Activated naive CD4-positive, alpha-beta T cell treated with anti-CD3 and anti-CD28 coated beads, Interleukin-2, amount 50 U/mL, for 24 hours (primary cell): ENCODE measurements around the gene CRAT.

Source experiments
- H3K27ac Mint-ChIP-seq: one replicate; pipeline ENCODE4 v1.8.0; 2021; ENCODE audit warnings: mild to moderate bottlenecking, mixed read lengths
- H3K27me3 Mint-ChIP-seq: one replicate; pipeline ENCODE4 v1.8.0; 2021; ENCODE audit warnings: mixed read lengths
- H3K36me3 Mint-ChIP-seq: one replicate; pipeline ENCODE4 v1.8.0; 2021; ENCODE audit warnings: mixed read lengths
- H3K4me1 Mint-ChIP-seq: one replicate; pipeline ENCODE4 v1.8.0; 2021; ENCODE audit warnings: mixed read lengths
- H3K4me3 Mint-ChIP-seq: one replicate; pipeline ENCODE4 v1.8.0; 2021; ENCODE audit warnings: mild to moderate bottlenecking, mixed read lengths
- H3K9me3 Mint-ChIP-seq: one replicate; pipeline ENCODE4 v1.8.0; 2021; ENCODE audit warnings: mixed read lengths

The CRAT gene

DNA sequence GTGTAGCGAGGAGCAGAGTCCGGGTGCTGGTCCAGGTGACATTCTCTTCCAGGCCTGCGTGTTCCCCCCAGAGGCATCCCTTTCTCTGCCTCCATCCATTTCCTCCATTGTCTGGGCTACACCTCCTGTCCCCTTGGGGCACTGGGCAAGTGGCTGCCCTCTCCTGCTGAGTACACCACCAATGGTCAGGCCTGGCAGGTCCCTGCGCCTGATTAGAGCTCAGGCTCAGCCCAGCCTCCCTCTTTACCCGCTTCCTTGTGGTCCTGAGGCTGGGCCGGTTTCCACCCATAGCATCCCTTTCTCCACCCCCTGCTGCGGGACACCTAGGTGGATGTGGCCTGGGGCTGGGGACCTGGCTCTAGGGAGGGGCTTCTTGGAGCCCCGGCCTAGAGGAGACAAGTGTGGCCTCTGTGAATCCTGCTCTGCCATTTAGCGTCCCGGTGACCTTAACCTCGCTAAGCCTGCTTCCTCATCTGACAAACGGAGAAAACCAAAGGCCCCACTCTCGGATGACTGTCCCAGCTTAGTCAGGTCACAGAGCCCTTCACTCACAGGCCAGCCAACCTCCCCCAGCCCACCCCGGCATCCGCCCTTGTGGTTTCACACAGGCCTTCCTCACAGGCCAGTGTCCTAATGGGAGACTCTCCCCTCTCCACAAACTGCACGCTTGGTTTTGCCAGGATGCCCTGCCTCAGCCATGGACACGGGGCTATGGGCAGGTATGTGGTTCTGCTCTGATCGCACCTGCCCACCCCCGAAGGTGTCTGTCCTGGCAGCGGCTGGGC, 16.8 kb downstream of the CRAT start:
- H3K36me3 Mint-ChIP-seq: peaks cover 3% of the 10 kb centered on the region
- no peak overlapping the region for H3K27ac Mint-ChIP-seq
- no peaks in the 10 kb centered on the region for H3K4me1 Mint-ChIP-seq
- H3K9me3 Mint-ChIP-seq: no peaks in the 10 kb centered on the region
- no peaks in the 10 kb centered on the region for H3K27me3 Mint-ChIP-seq
- H3K4me3 Mint-ChIP-seq: no peak overlapping the region

DNA sequence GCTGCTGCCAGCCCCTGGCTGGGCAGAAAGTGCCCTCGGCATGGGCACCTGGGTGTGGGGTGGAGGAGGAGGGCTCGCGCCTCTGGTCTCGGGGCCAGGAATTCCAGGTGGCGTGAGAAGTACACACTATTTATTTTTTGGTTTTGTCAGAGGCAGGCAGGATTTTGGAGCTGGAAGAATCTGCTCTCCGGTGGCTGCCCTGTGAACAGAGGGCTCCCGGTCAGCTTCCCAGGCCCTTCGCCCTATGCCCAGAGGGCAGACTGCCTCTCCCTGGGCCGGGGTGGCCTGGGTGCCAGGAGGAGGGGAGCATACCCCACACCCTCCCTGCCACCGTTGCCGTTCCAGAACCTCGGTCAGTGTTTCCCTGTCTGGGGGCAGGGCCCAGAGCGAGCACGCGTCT, 21.3 kb downstream of the CRAT start:
- H3K4me1 Mint-ChIP-seq: no peaks in the 10 kb centered on the region
- no peak overlapping the region for H3K4me3 Mint-ChIP-seq
- no peaks in the 10 kb centered on the region for H3K9me3 Mint-ChIP-seq
- no peak overlapping the region for H3K27ac Mint-ChIP-seq
- peaks cover 2% of the 10 kb centered on the region for H3K36me3 Mint-ChIP-seq
- no peaks in the 10 kb centered on the region for H3K27me3 Mint-ChIP-seq

DNA sequence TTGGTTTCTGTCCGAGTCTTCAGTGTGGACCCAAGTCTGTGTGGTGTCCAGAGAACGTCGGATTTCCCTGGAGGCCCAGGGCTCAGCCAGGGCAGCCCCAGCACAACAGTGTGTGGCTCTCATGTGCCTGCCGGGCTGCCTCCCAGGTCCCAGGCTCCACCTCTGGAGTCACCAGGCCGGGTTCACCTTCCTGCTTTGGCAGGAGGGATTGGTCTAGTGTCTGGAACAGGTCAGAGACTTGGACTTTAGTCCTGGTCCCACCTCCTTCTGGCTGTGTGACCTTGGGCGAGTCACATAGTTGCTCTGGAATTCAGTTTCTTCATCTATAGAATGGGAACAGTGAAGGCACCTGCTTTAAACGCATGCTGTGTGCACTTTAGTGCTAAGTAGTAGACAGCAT, 26.5 kb downstream of the CRAT start:
- Mint-ChIP-seq H3K9me3 (no peaks in the 10 kb centered on the region), H3K4me1 (peaks cover 14% of the 10 kb centered on the region), H3K27me3 (no peaks in the 10 kb centered on the region), H3K36me3 (peaks cover 2% of the 10 kb centered on the region), H3K4me3 (no peak overlapping the region), H3K27ac (no peak overlapping the region)

DNA sequence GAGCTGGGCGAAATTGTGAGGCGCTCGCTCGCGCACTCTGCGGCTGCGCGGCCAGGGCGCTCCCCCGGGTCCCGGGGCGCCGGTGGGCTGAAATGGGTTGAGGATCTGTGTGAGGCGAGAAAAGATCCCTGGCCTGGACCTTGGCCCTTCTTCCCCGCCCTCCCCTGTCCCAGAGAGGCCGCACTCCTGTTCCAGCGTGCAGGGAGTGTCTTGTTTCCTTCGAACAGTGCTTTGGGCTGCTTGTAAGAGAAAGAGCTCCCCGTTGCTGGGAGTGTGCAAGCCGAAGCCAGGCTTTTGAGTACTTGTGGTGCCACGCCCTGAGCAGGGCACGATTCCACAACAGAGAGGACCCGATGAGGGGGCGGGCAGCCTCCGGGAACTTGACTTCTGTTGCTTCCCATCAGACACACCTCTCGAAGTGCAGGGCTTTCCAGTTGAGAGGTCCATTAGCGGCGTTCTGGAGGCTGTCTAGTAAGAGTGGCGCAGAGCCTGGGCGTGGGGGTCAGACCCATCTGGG, 29.1 kb downstream of the CRAT start:
- Mint-ChIP-seq H3K27ac (peak overlapping the region; percentile 92), H3K4me1 (peaks cover 14% of the 10 kb centered on the region), H3K4me3 (peak overlapping the region; percentile 92), H3K36me3 (no peaks in the 10 kb centered on the region), H3K27me3 (no peaks in the 10 kb centered on the region), H3K9me3 (no peaks in the 10 kb centered on the region)

DNA sequence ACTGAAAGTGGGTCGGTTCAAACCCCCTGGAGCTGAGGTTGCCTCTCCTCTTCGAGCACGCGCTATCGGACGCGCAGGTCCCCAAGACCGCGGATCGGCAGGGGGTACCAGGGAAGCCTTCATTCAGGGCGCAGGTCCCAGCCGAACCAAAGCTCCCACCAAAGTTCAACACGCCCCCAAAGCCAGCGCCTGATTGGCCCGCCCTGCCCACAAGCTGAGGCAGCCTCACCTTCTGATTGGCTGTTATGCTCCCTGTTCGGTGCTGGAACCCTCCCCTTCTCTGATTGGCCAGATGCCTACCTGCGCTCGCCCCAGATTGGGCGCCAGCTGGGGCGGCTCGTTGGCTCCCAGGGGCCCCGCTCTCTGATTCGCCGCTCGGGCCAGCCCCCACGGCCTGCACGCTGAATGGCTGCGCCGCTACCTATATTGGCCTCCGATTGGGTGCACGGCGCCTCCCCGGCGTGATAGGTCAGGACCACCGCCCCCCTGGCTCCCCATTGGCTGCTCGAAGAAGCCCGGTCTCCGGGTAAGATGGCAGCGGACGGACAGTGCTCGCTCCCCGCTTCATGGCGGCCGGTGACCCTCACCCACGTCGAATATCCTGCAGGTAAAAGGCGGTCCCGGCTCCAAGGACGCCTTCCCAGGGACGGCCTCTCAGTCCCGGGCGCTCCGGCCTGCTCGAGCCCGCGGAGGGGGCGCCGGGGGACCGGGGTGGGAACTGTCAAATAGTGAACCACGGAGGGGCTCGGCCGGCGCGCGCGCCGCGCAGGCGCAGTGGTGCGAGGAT, 29.8 kb downstream of the CRAT start, which contains the start of gene DOLPP1:
DOLPP1 (plus strand) TSS at position 511 of the 787 bp plus-strand sequence; CDS start at position 532, 21 bp downstream.
- peaks cover 14% of the 10 kb centered on the region for H3K4me1 Mint-ChIP-seq
- no peaks in the 10 kb centered on the region for H3K9me3 Mint-ChIP-seq
- H3K27me3 Mint-ChIP-seq: no peaks in the 10 kb centered on the region
- no peaks in the 10 kb centered on the region for H3K36me3 Mint-ChIP-seq
- H3K27ac Mint-ChIP-seq: peak within 1 kb of the TSS; percentile 92
- H3K4me3 Mint-ChIP-seq: peak within 1 kb of the TSS; percentile 92

DNA sequence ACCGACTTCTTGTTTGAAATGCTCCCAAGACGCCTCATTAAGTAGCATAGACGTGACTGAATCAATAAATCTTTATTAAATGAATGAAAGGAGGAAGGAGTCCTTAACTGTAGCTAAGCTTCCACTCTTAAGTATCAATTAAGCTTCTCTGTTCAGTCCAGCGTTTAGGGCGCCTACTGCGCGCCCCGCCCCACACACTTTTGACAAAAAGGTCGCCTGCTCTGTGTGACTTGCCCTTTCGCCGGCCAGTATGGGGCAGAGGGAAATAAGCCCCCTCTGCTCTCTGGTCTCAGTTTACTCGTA, 30.3 kb downstream of the CRAT start:
- Mint-ChIP-seq H3K36me3 (no peaks in the 10 kb centered on the region), H3K4me3 (peak overlapping the region; percentile 92), H3K27ac (no peak overlapping the region), H3K4me1 (peaks cover 14% of the 10 kb centered on the region), H3K27me3 (no peaks in the 10 kb centered on the region), H3K9me3 (no peaks in the 10 kb centered on the region)

DNA sequence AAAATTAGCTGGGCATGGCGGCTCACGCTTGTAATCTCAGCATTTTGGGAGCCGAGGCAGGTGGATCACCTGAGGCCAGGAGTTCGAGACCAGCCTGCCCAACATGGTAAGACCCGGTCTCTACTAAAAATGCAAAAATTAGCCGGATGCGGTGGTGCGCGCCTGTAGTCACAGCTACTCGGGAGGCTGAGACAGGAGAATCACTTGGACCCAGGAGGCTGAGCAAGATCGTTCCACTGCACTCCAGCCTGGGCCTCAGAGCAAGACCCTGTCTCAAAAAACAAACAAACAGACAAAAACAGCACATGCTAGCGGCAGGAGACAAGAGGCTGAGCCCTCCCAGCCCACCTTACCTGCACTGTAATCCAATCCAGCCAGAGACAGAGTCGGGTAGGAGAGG, 30.8 kb downstream of the CRAT start:
- H3K4me3 Mint-ChIP-seq: peak overlapping the region; percentile 92
- no peaks in the 10 kb centered on the region for H3K36me3 Mint-ChIP-seq
- no peaks in the 10 kb centered on the region for H3K9me3 Mint-ChIP-seq
- no peaks in the 10 kb centered on the region for H3K27me3 Mint-ChIP-seq
- peaks cover 14% of the 10 kb centered on the region for H3K4me1 Mint-ChIP-seq
- peak overlapping the region; percentile 70 for H3K27ac Mint-ChIP-seq

DNA sequence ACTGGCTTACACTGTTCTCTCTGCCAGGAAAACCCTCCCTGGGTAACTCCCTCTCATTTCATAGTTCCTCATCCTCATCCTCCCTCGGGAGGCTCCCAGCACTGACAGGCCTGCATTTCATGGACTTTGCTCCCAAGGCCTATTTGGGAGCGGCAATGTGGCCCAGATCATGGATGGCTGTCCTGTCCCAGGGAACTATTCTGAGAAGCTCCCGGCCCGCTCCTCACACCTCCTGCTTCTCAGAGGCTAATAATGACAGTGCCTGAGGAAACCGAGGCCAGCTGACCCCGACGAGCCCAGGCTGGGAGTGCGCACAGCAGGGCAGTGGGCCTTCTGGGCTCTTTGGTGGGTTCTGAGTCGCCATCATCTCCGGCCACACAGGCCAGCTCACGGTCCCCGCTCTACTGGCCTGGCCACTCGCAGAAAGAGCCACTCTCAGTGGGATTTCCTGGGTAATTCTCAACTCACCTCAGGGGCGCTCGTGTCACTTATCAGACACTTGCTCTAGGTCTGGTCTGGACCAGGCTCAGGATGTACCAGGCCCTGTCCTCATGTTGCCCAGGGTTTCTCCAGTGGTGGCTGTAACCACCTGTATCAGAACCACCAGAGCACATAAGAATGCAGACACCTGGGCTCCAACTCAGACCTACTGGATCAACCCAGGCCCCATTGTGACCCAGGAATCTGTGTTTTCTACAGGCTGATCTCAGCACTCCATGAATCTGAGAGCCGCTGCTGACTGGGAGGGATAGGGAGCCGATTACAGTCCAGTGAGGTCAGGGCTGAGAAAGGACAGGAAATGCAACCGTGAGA, 31.7 kb downstream of the CRAT start:
- Mint-ChIP-seq H3K27ac (no peak overlapping the region), H3K4me3 (peak overlapping the region; percentile 55), H3K4me1 (peaks cover 14% of the 10 kb centered on the region), H3K36me3 (no peaks in the 10 kb centered on the region), H3K9me3 (no peaks in the 10 kb centered on the region), H3K27me3 (no peaks in the 10 kb centered on the region)

DNA sequence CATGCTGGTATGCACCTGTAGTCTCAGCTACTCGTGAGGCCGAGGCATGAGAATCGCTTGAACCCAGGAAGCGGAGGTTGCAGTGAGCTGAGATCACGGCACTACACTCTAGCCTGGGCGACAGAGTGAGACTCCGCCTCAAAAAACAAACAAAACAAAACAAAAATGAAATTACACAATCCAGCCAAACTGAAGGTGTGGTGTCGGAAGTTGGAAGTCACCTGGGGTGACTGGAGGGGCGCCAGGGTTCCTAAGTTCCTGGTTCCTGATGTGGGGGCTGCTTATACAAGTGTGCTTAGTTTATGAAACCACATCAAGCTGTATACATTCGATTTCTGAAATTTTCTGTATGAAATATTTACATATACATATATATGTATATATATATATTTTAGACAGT, 33.4 kb downstream of the CRAT start:
- no peaks in the 10 kb centered on the region for H3K36me3 Mint-ChIP-seq
- H3K9me3 Mint-ChIP-seq: no peaks in the 10 kb centered on the region
- H3K4me3 Mint-ChIP-seq: no peak overlapping the region
- H3K4me1 Mint-ChIP-seq: peaks cover 8% of the 10 kb centered on the region
- no peak overlapping the region for H3K27ac Mint-ChIP-seq
- no peaks in the 10 kb centered on the region for H3K27me3 Mint-ChIP-seq

DNA sequence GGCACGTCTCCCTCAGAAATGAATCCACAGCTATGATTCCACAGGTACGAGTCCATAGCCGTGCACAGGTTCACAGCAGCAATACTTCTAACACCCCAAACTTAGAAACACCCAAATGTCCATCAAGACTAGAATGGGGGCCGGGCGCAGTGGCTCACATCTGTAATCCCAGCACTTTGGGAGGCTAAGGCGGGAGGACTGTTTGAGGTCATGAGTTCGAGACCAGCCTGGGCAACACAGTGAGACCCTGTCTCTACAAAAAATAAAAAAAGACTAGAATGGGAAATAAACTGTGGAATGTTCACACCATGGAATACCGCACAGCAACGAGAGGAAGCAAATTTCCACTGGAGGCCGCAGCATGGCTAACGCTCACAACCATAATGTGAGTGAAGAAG, 34.0 kb downstream of the CRAT start:
- no peaks in the 10 kb centered on the region for H3K27me3 Mint-ChIP-seq

DNA sequence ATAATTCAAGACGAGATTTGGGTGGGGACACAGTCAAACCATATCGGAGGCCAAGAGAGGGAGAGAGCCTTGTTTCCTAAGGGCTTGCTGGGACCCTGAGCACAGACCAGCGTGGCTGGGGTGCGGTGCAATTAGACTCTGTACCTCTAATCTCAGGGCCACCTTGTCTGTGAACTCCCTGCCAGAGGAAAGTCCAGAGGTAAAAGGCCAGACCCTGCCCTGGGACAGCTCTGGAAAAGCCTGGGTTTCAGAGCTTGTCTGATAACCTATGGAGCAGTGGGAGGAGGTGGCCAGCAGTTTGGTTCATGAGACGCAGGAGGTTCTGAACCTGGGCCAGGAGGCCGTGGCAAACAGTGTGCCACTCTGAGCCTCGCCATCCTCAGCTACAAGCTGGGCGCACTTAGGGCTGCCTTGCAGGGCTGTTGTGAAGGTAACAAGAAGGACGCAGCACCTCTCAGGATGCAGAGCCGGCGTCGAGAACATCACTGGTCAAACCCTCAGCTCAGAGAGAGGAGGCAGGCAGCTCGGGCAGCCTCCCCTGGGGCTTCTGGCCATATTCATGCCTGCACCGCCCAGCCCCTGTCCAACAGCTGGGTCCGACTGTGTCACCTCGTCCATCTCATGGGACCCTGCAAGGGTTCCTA, 34.5 kb downstream of the CRAT start:
- H3K36me3 Mint-ChIP-seq: no peaks in the 10 kb centered on the region
- no peaks in the 10 kb centered on the region for H3K9me3 Mint-ChIP-seq
- peaks cover 12% of the 10 kb centered on the region for H3K4me1 Mint-ChIP-seq
- H3K27me3 Mint-ChIP-seq: no peaks in the 10 kb centered on the region
- H3K4me3 Mint-ChIP-seq: no peak overlapping the region
- no peak overlapping the region for H3K27ac Mint-ChIP-seq

More for the DNA sequence above, 34.0 kb downstream of the CRAT start:
- no peak overlapping the region for H3K4me3 Mint-ChIP-seq
- peaks cover 11% of the 10 kb centered on the region for H3K4me1 Mint-ChIP-seq
- H3K9me3 Mint-ChIP-seq: no peaks in the 10 kb centered on the region
- H3K36me3 Mint-ChIP-seq: no peaks in the 10 kb centered on the region
- H3K27ac Mint-ChIP-seq: no peak overlapping the region

DNA sequence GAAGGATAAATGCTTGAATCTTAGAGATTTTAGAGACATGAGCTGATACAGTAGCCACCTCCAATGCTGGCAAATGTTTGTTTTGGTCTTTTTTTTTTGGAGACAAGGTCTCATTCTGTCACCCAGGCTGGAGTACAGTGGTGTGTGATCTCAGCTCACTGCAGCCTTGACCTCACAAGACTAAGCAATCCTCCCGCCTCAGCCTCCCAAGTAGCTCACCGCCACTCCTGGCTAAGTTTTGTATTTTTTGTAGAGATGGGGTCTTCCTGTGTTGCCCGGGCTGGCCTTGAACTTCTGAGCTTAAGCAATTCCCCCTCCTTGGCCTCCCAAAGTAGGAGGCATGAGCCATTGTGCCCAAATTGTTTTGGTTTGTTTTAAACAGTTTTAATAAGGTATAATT, 36.5 kb downstream of the CRAT start:
- no peaks in the 10 kb centered on the region for H3K36me3 Mint-ChIP-seq
- no peaks in the 10 kb centered on the region for H3K9me3 Mint-ChIP-seq
- no peak overlapping the region for H3K4me3 Mint-ChIP-seq
- H3K4me1 Mint-ChIP-seq: peaks cover 16% of the 10 kb centered on the region
- H3K27ac Mint-ChIP-seq: no peak overlapping the region
- no peaks in the 10 kb centered on the region for H3K27me3 Mint-ChIP-seq

DNA sequence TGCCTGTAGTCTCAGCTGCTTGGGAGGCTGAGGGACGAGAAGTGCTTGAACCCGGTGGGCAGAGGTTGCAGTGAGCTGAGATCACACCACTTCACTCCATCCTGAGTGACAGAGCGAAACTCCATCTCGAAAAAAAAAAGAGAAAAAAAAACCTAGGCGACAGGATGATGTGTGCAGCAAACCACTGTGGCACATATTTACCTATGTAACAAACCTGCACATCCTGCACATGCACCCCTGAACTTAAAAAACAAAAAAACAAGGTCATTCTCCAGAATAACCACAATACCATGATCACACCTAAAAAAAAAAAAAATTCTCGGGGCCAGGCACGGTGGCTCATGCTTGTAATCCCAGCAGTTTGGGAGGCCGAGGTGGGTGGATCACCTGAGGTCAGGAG, 37.2 kb downstream of the CRAT start:
- Mint-ChIP-seq H3K36me3 (no peaks in the 10 kb centered on the region), H3K4me3 (no peak overlapping the region), H3K9me3 (no peaks in the 10 kb centered on the region), H3K27ac (no peak overlapping the region), H3K4me1 (peaks cover 23% of the 10 kb centered on the region), H3K27me3 (no peaks in the 10 kb centered on the region)

DNA sequence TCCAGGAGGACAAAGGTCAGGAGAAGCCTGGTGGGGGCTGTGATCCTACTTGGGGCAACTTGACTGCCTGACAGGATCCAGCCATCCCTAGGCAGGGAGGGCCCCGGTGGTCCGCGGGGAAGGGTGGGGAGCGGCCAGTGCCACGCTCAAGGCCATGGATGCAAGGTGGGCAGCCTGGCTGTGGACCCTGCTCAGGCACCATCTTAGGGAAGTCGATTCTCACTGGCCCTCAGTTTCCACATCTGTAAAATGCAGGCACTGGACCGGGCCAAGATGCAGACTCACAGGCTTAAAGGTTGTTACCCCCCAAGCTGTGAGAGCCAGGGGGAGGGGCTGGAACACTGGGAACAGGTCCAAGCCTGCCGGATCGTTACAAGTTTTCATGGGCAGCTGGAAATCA, 38.4 kb downstream of the CRAT start:
- Mint-ChIP-seq H3K36me3 (no peaks in the 10 kb centered on the region), H3K4me1 (peaks cover 26% of the 10 kb centered on the region), H3K9me3 (no peaks in the 10 kb centered on the region), H3K27me3 (no peaks in the 10 kb centered on the region), H3K4me3 (no peak overlapping the region), H3K27ac (no peak overlapping the region)

DNA sequence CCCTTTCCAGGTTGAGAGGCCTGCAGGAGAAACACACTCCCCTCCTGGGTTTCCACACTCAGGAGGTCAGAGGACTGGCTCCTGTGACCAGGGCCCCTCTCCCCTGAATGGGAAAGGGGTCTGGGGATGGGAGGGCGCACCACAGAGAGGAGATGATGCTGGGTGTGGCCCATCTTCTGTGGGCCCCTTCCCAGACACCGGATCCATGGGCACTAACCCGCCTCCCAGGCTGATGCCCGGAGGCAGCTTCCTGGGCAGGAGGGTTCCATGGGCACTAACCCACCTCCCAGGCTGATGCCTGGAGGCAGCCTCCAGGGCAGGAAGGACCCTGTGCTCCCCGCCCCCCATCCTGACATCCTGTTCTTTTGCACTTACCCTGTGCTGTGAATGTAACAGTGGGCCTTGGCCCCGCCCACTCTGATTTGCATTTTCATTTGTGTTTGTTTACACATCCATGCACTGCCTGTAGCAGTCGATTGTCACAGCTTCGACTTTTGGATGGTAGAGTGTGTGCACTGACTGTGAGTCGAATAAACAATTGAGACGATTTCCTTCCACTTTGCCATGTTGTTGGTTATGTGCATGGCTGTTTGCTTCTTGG, 39.0 kb downstream of the CRAT start:
- Mint-ChIP-seq H3K27me3 (no peaks in the 10 kb centered on the region), H3K4me3 (no peak overlapping the region), H3K9me3 (no peaks in the 10 kb centered on the region), H3K36me3 (no peaks in the 10 kb centered on the region), H3K4me1 (peaks cover 26% of the 10 kb centered on the region), H3K27ac (no peak overlapping the region)
